UCSD-AML1 (cell line): ENCODE results near the gene LMO7.
A peak's percentile ranks its signal among the peaks of the same experiment; 100 is the strongest.
"Not testable (repeated sequence)": the region's sequence is repeated elsewhere in the genome, so short reads cannot be mapped to it uniquely, and the experiment has no call there.

Source experiments
- DNase-seq: peaks from one replicate; lab custom pipeline; 2025; ENCODE audit not compliant: unreplicated experiment; lab: John Stamatoyannopoulos, UW

Gene LMO7

GRCh38 chr13:75695908-75696307, 59.8 kb downstream of the LMO7 start:
- peak; percentile 69 for DNase-seq

GRCh38 chr13:75699062-75699461, 62.9 kb downstream of the LMO7 start:
- DNase-seq: no peak

GRCh38 chr13:75699717-75700116, 63.6 kb downstream of the LMO7 start:
- DNase-seq: not testable (repeated sequence)

- DNase-seq: no peak
Observed at GRCh38 chr13:75700552-75700951, 64.4 kb downstream of the LMO7 start.

GRCh38 chr13:75702476-75702875, 66.3 kb downstream of the LMO7 start:
- DNase-seq: no peak

- no peak for DNase-seq
Observed at GRCh38 chr13:75703769-75704168, 67.6 kb downstream of the LMO7 start.

- no peak for DNase-seq
Observed at GRCh38 chr13:75704194-75704926, 68.2 kb downstream of the LMO7 start.

GRCh38 chr13:75704927-75705288, 68.8 kb downstream of the LMO7 start:
- no peak for DNase-seq

- DNase-seq: no peak
Observed at GRCh38 chr13:75705395-75705794, 69.3 kb downstream of the LMO7 start.

- no peak for DNase-seq
Observed at GRCh38 chr13:75705908-75706307, 69.8 kb downstream of the LMO7 start.

GRCh38 chr13:75713852-75714251, 77.7 kb downstream of the LMO7 start:
- no peak for DNase-seq

- DNase-seq: no peak
Observed at GRCh38 chr13:75715601-75716523, 79.7 kb downstream of the LMO7 start.

- DNase-seq: no peak
Observed at GRCh38 chr13:75717525-75717924, 81.4 kb downstream of the LMO7 start.

- DNase-seq: no peak
Observed at GRCh38 chr13:75721307-75721706, 85.2 kb downstream of the LMO7 start.

- DNase-seq: no peak
Observed at GRCh38 chr13:75723901-75724300, 87.8 kb downstream of the LMO7 start.

- DNase-seq: no peak
Observed at GRCh38 chr13:75724752-75725517, 88.8 kb downstream of the LMO7 start.

- DNase-seq: no peak
Observed at GRCh38 chr13:75725736-75726135, 89.6 kb downstream of the LMO7 start.

GRCh38 chr13:75726306-75726705, 90.2 kb downstream of the LMO7 start:
- DNase-seq: no peak

- not testable (repeated sequence) for DNase-seq
Observed at GRCh38 chr13:75733113-75733512, 97.0 kb downstream of the LMO7 start.

- no peak for DNase-seq
Observed at GRCh38 chr13:75736173-75736572, 100.0 kb downstream of the LMO7 start.

GRCh38 chr13:75738841-75739240, 102.7 kb downstream of the LMO7 start:
- DNase-seq: no peak
